Measurements from ENCODE around the gene ODAD3.
A peak's percentile ranks its signal among the peaks of the same experiment; 100 is the strongest.
"Not testable (repeated sequence)": the region's sequence is repeated elsewhere in the genome, so short reads cannot be mapped to it uniquely, and the experiment has no call there.

The ODAD3 gene

DNA sequence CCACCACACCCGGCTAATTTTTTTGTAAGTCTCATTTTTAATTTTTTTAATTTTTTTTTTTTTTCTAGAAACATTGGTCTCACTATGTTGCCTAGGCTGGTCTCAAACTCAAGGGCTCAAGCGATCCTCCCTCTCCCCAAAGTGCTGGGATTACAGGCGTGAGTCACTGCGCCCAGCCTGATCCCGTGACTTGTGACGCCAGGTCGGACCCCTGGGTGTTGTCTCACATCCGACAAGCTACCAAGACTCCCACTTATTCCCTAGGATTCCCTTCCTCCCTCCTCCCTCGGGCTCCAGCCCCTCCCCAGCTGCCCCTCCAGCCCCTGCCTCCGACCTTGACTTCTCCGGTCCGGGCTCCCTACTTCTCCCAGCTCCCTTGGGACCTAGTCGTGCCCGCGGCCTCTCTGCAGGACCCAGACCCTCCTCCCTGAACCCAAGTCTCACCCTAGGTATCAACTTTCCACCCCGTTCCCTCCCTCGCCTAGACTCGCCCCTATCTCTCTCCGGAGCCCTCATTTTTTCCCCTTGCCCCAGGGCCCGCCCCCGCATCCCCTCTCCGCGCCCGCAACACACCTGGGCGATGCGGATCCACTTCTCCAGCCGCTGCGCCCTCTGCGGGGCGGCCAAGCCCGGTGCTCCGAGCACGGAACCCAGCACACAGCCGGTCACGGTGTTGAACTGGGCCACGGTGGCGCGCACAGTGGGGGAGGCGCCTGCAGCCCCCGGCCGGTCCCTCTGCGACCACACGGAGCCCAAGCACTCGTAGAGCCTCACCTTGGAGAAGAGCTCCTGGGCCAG lies 28.9 kb downstream of the ODAD3 start:
- DNase-seq (ENCODE audit: low read depth) = no peak

DNA sequence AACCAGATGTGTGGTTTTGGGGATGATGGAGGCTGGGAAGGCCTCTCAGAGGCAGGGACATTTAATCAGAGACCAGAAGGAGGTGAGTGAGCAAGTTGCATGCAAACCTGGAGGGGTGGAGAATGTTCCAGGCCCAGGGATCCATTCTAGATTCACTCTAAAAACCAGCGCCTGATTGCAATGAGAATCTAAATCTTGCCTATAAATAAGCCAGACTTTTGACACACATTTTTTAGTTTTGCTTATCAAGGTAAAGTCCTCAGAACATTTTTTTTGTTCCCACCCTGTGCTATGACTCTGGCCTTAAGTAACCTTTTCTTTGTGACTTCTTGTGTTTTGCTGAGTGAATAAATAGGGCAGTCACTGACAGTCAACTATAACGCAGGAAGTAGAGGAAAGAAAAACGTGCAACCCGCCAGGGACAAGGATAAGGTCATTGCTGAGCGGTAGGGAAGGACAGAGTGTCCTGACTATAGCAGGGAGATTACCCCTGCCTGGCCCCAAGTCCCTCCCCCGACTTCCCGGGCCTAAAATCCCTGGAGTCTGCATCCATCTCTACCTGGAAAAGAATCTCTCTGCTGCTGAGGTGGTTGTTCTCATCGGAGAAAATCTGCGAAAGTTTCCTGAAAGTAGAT lies 30.2 kb downstream of the ODAD3 start:
- no peak for DNase-seq (ENCODE audit: low read depth)

DNA sequence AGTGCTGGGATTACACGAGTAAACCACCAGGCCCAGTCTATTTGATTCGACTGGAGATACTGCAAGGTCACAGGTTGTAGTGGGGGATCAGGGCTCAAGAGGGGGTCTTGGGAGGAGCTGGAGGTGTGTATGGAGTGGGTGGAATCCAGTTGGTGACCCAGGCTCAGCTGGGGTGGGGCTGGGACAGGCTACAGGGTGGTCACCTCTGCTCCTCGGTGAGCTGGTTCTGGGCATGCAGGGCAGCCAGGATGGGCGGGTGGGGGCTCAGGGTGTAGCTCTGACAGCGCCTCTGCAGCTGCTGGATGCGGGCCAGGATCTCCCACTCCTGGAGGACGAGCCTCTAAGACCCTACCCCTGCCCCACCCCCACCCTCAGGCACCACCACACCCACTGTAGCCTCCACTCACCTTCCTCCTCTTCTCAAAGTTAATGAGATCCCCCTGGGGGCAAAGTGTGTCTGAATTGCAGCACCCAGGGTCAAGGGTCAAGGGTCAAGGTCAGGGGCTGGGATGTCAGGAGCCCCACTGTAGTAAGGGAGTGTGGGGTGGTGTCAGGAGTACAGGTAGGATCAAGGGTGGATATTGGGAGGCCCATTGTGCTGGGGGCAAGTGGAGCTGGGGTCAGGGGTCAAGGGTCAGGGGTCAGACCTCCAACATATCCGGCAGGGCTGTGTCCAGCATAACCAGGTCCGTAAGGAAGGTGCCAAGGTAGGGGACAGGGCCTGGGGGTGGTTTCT lies 32.9 kb downstream of the ODAD3 start:
- DNase-seq (ENCODE audit: low read depth) = no peak

DNA sequence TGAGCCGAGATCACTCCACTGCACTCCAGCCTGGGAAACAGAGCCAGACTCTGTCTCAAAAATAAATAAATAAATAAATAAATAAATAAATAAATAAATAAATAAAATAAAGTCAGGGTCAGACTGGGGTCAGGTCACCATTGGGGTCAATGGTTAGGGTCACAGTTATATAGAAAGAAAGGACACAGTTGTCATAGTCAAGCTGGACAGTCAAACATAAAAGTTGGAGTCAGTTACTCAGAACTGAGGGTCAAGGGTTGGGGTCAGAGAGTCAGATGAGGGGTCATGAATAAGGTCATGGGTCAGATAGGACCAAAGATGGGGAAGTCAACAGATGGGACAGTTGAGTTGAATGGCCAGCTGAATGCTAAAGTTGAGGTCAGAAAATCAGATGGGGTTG lies 34.1 kb downstream of the ODAD3 start:
- no peak for DNase-seq (ENCODE audit: low read depth)

DNA sequence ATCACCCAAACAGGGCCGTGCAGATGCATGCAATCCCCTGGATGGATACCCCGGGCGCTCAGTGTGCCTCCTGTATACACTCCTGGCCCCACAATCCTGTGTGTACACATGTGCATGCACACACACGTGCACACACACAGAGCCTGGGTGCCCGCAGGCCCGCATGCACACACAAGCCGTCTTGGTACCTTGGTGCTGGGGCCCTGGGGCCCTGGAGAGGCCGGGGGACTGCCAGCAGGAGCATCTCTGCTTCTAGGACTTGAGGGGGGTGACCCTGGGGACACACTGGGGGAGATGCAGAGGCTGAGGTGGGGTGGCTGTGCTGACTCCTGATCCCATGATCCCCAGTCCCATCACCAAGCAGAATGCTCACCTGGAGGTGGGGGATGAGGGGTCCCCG lies 35.3 kb downstream of the ODAD3 start:
- no peak for DNase-seq (ENCODE audit: low read depth)

DNA sequence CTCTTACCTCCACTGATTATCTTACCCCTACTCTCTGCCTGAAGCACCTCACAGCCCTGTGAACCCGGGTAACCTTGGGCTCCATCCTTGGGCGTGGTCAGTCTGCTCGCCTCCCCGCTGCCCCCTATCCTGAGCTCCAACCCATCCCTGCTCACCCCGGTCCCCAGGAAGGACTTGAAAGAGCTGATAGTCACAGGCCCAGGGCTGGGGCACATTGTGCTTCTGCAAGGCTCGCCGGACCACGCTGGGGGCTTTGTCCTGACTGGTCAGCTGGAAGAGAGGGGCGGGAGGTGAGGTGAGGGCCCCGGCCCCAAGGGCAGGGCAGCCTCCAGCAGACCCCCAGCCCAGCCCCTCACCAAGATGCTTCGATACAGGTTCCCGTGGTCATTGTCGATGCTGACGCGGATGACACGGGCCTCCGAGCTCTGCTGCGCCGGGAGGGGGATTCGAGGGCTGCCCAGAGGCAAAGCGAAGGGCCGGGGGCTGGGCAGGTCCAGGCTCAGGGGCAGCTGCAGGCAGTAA lies 37.8 kb downstream of the ODAD3 start:
- DNase-seq (ENCODE audit: low read depth) = no peak

DNA sequence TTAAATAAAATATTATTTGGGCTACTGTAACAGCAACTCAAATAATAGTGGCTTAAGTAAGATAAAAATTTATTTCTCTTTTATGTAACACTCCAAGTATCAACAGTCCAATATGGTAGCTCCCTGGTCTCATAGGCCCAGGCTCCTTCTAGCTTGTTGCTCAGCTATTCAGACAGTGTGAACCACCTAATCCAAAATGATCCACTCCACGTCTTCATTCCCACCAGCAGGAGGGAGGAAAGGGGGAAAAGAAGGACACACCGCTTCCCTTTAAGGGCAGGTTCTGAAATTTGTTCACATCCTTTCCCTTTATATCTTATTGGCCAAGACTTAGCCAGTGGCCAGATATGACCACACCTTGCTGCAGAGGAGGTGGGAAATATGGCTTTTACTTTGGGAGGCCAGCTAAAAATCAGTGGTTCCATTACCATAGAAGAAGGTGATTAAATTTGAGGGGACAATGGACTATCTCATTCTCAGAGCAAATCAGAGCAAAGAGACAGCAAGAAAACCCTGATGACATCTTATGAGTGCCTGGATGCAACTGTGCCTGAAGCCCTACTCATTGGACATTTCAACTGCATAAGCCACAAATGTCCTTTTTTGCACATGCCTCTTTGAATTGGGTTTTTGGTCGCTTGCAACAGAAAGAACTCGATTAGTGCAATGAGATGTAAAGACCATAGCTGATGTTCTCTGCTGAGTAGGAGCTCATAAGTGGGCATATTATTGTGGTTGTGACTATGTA lies 43.8 kb downstream of the ODAD3 start:
- no peak for DNase-seq (ENCODE audit: low read depth)

DNA sequence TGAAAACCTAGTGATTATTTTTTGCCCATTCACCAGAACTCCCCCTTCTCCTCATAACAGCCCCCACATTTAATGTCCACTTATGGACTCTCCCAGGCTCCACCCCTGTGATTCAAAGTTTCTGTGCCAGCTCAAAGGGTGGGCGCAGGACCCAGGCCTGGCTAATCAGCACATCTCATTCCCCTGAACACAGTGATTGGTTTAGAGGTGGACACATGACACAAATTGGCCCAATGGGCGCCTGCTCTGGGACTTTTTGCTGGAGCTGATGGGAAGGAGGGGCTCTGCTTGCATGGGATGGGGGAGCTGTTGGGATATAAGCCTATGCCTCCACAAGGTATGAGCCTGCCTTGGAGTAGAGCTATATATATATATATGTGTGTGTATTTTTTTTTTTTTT lies 44.6 kb downstream of the ODAD3 start:
- no peak for DNase-seq (ENCODE audit: low read depth)

DNA sequence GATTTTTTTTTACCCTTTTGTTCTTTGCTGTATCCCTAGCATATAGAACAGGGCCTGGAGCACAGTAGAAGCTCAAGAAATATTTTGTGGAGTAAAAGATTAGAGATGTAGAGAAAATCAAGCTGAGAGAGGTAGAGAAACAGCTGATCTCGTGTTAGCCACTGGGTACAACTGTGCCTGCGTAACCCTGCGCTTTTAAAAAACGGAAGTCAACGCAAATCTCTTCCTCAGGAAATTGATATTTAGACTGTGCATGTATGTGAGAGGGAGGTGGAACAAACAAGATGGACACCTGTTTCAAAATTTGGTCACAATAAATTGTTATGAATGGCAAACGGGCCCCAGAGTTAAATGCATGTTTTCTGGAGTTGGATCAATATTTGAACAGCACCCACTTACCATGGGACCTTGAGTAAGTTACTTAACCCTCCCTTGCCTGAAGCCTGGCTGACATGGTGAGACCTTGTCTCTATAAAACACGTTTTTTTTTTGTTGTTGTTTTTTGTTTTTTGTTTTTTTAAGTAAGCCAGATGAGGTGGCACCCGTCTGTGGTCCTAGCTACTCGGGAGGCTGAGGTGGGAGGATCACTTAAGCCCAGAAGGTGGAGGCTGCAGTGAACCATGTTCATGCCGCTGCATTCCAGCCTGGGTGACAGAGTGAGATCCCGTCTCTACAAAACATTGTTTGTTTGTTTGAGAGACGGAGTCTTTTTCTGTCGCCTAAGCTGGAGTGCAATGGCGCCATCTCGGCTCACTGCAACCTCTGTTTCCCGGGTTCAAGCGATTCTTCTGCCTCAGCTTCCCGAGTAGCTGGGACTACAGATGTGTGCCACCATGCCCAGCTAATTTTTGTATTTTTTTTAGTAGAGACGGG lies 47.5 kb downstream of the ODAD3 start:
- no peak for DNase-seq (ENCODE audit: low read depth)

DNA sequence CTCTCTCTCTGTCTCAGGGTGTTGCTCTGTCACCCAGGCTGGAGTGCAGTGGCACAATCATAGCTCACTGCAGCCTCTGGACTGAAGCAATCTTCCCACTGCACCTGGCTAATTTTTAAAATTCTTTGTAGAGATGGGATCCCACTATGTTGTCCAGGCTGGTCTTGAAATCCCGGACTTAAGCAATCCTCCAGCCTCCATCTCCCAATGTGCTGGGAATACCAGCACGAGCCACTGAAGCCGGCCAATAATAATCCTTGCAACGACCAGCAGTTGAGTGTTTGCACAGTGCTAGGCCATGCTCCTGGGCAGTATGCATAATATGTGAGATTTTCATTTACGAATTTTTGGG lies 50.2 kb downstream of the ODAD3 start:
- DNase-seq (ENCODE audit: low read depth) = no peak

DNA sequence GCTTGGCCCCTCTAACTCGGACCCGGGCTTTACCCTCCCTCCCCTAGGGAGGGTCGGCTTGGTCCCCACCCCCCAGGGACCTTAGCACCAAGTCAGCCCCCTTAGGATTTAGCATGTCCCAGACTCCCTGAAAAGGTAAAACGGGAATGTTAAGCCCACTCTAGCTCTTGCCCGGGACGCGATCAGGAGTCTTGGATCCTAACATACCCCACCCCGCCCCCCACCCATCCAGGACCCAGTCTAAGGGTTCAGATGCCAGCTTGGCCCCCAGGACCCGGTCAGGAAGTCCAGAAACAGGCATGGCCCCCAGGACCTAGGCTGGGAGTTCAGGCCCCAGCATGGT lies 51.2 kb downstream of the ODAD3 start:
- DNase-seq (ENCODE audit: low read depth) = no peak

DNA sequence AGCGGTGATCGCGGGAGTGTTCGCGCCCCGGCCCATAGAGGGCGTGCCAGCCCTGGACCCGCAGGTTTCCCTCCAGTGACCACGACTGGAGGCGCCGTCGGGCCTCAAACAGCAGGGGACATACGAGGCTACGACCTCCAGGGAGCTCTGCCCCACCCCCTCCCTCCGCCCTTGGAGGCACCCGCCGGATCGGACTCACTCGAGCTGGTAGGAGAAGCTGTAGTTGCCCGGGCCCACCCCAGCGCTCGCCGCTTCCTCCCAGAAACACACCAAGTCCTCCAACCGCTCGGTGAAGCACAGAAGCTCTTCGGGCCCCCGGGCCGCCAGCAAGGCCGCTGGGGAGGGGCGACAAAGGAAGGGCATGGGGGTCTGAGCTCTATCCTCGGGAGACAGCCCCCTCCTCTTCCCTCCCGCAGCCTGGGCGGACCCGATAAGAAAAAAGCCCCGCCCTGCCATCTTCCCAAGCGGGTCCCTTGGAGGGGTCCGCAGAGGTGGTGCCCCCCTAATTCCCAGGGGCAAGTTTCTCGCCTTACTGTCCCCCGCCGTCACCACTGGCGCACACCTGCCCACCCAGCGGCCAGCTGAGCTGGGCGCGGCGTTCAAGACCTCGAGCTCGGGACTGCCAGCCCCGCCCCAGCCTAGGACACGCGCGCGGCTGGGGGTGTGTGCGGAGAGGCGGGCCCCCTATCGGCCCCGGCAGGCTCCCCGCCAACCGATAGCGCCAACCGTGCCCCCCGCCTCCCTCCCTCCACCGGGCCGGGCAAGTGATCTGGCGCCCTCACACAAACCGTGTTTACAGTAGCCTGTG lies 51.8 kb downstream of the ODAD3 start:
- DNase-seq (ENCODE audit: low read depth) = no peak

DNA sequence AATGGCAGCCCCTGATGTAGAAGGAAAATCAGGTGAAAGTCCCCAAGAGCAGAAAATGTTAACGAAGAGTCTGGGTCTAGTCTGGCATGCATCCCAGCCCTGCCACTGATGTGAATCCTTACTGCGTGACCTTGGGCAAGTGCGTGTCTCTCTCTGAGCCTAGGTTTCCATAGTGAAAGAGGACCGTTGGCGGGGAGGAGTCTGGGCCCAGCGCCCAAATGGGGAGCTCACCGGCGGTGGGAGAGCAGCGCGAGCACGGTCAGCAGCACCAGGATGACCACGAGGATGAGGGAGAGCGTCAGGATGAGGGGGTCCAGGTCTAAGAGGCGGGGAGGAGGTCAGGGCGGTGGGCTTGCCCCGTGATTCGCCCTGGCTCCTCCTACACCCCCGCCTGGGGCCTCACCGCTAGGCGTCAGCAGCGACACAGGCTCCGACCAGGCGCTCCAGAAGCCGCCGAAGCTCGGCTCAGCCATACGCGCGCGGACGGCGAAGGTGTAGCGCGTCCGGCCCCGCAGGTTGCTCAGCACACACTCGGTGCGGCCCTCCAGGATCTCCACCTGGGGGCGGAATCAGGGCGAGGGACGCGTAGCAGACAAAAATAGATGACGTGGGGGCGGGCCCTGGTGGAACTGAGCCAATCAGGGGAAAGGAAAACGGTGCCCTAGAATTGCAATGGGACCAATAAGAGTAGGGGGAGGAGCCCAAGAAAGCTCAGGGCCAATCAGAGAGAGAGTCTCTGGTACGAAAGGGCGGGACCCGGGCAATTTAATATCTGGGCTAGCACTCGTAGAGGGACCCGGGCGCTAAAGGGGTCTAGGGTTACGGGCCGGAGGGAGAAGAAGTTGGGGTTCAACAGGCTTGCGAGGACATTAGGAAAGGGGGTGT lies 54.0 kb downstream of the ODAD3 start:
- peak; percentile 93 for DNase-seq (ENCODE audit: low read depth)

DNA sequence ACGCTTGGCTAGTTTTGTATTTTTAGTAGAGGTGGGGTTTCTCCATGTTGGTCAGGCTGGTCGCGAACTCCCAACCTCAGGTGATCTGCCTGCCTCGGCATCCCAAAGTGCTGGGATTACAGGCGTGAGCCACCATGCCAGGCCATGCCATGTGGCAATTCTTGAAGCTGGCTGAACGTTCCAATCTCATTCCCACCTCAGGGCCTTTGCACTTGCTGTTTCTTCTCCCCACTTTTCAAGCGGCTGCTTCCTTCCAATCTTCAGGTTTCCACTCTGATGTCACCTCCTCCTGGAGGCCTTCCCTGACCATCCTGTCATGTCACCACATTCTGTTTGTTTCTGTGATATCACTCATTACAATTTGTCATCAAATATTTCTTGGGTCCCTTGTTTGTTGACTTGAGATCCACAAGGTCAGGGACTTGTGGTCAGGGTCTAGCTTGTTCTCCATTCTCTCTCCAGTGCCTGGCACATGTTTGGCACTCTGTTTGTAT lies 55.0 kb downstream of the ODAD3 start:
- DNase-seq (ENCODE audit: low read depth) = no peak

DNA sequence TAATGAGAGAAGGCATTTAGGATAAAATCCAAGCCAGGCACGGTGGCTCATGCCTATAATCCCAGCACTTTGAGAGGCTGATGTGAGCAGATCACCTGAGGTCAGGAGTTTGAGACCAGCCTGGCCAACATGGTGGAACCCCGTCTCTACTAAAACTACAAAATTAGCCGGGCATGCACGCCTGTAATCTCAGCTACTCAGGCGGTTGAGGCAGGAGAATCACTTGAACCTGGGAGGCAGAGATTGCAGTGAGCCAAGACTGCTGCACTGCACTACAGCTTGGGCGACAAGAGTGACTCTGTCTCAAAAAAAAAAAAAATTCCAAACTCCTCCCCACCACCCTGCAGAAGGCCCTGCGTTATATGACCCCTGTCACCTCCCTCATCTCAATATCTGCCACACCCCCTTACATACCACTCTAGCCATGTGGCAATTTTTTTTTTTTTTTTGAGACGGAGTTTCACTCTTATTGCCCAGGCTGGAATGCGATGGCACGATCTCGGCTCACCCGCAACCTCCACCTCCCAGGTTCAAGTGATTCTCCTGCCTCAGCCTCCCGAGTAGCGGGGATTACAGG lies 55.6 kb downstream of the ODAD3 start:
- DNase-seq (ENCODE audit: low read depth) = not testable (repeated sequence)

DNA sequence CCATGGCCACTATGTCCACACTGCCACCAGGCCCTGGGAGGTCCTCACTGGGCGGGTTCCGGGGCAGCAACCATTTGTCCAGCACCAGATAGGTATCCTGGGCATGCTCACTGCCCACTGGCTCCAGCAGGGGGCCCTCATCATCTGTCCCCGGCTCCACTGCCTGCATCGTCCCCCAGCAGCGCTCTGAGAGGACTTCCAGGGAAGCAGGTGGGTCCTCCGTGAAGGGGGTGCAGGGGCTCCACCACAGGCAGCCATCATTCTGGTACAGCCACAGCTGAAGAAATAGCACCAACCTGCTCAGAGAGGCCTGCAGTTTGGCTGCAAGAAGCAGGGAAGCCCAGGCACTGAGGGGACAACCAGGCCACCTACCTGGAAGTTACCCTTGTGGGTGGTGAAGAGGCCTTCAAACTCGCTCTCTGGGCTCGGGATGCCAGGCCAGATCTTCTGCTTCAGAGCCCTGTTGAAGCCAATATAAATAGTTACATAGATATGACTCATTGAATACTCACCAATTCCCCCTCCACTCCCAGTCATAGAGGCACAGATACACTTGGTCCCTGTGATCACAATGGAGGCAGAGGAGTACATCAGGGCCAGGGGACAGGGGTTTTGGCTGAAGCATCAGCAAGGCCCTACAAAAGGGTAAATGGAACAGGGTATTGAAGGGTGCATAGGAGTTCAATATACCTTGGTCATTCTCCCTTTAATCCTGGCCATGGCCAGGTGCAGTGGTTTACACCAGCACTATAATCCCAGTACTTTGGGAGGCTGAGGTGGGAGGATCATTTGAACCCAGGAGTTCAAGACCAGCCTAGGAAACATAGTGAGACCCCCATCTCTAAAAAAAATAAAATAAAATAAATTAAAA lies 56.4 kb downstream of the ODAD3 start:
- DNase-seq (ENCODE audit: low read depth) = no peak

DNA sequence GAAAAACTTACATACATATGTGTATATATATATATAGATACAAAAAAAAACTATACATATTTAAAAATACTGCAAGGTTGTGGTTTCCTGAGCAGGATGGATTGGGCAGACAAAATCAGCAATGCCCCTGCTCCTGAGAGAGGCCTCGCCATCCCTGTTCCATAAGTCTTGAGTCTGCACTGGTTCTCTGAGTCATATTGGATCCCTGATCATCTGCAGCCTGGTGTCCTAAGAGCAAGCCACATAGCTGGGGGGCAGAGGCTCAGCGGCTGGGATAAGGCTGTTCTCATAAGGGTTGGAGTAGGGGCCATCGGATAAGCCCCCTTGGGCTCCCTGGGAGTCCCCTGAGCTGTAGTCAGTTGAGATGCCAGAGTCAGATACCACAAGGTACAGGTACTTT lies 57.2 kb downstream of the ODAD3 start:
- no peak for DNase-seq (ENCODE audit: low read depth)

DNA sequence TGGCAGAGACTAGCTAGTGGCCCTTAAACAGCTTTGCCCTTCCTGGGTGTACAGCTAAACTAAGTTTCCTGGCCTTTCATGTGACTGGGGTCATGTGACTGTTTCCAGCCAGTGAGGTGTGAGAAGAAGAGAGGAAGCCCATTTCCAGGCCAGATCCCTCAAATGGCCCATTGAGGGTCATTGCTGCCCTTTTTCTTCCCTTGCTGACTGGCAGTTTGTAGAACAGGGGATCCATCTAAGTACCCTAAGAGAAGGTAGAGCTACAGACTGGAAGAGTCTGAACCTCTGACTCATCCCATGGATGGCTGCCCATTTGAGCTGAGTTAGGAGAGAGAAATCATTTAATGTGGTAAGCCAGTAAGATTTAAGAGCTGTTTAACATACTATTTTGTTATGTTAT lies 57.7 kb downstream of the ODAD3 start:
- DNase-seq (ENCODE audit: low read depth) = no peak
